Heart right ventricle (tissue), 16 donors: ENCODE measurements around the gene DENND5A. TPM values are rescaled to one million over a fixed set of nuclear protein-coding genes. Genes with fewer than 3 reads are reported as not detected.

Experiments used
- ATAC-seq, 8 donors: fragments of 200-7000 bp; cut with Tn5 transposase; one replicate each; pipeline ENCODE4 v1.9.1; 2020; ENCODE audit warnings: mild to moderate bottlenecking in 8 of 8, moderate library complexity in 8 of 8, moderate number of reproducible peaks in 1 of 8
- DNase-seq, 2 donors: peaks; one replicate each; pipeline ENCODE4 v3.0.0-alpha.2; 2020
- H3K27ac ChIP-seq, 10 donors: fragments of 200-600 bp; sonication (generic) in 2 of 10; one replicate each; pipeline versions ENCODE4 v1.5.0 to v1.8.0; 2020 to 2022; ENCODE audit warnings: mild to moderate bottlenecking in 3 of 10
- H3K27me3 ChIP-seq, 7 donors: fragments of 200-600 bp; one replicate each; pipeline ENCODE4 v1.8.0; 2021 to 2022; ENCODE audit warnings: mild to moderate bottlenecking in 2 of 7
- H3K36me3 ChIP-seq, 9 donors: fragments of 200-600 bp; sonication (generic) in 1 of 9; one replicate each; pipeline versions ENCODE4 v1.5.0 to v1.8.0; 2020 to 2022; ENCODE audit warnings: mild to moderate bottlenecking in 2 of 9
- H3K4me1 ChIP-seq, 9 donors: fragments of 200-600 bp; sonication (generic) in 1 of 9; one replicate each; pipeline versions ENCODE4 v1.5.0 to v1.8.0; 2020 to 2022; ENCODE audit warnings: mild to moderate bottlenecking in 4 of 9
- H3K4me3 ChIP-seq, 10 donors: fragments of 200-600 bp; sonication (generic) in 2 of 10; one replicate each; pipeline versions ENCODE4 v1.5.0 to v1.8.0; 2020 to 2022; ENCODE audit warnings: mild to moderate bottlenecking in 7 of 10, moderate library complexity in 2 of 10
- H3K9me3 ChIP-seq, 11 donors: fragments of 200-600 bp in 10 of 11; sonication (generic) in 2 of 11; one replicate each; pipeline versions ENCODE4 v1.5.0 to v1.8.0; 2013 to 2022; ENCODE audit warnings: mild to moderate bottlenecking in 2 of 11, control low read depth in 1 of 11, moderate library complexity in 1 of 11
- WGBS, 2 donors: extraction: QIAGEN DNeasy Blood & Tissue Kit; methylation state at CpG; one replicate each; pipeline ENCODE4 v1.1.7; 2013; ENCODE audit warnings: inconsistent platforms in 1 of 2; 5-methylcytosine and 5-hydroxymethylcytosine counted together
- intact Hi-C, 10 donors: fragments of 100-400 bp; cut with DNase I; formaldehyde crosslinking; loops; one replicate each; pipeline versions ENCODE4 v1.11.1 to v1.14.2; 2022
- polyA plus RNA-seq, 2 donors: library from polyadenylated mRNA; stranded (reverse); fragments of 200-250 nt; gene quantifications; one replicate each; pipeline ENCODE4 v1.2.3, GENCODE V29; 2013
- total RNA-seq, 10 donors: library from RNA; stranded (reverse); fragmentation: NEBNext Ultra II Directional in 3 of 10; extraction: Animal tissue kit (Norgen Biotek cat#: 25700) in 3 of 10; gene quantifications; one replicate each; pipeline versions ENCODE4 v1.2.1 to v1.2.4, GENCODE V29; 2021 to 2023
- TF ChIP-seq, protein P1 (sequence below), 9 donors: fragments of 200-600 bp; sonication (generic) in 2 of 9; IDR thresholded peaks; one replicate each; pipeline versions ENCODE4 v1.5.0 to v1.8.0; 2021 to 2022; ENCODE audit warnings: antibody characterized with exemption in 9 of 9, mild to moderate bottlenecking in 5 of 9, moderate library complexity in 1 of 9
- donor health status: Arrhythmogenic right ventricular cardiomyopathy.
- donor health status: ischemic (EF 13 %, LVEDD 7.1; RV severe dilation, severe dysfunction).
- donor health status: healthy with polysubstance abuse.
- donor health status: DM: no; HTN: yes; CAD: no.
- donor health status: DM: no; HTN: no; CAD: no.
- donor health status: ischemic (EF 25% LVEDD 6.9; RV normal size, moderate dysfunction).
- donor health status: ischemic (EF 25% LVEDD 5.7; RV mildly dilated, moderate dysfunction).
- donor health status: healthy.
- donor health status: DM: yes; HTN: yes; CAD: no.
- donor health status: Ischemic cardiomyopathy.
- donor health status: ischemic (EF 35%, LVEDD 5.7; RV mildly dilated, moderate dysfunction).
- donor health status: nonischemic (EF 11% LVEDD 7.7; RV severe dilation, severe dysfunction).
- donor health status: DM: yes; HTN: yes; CAD: no.
- donor health status: PGD.
- donor health status: ischemic (EF 29% LVEDD 5.4; RV normal size, mild dysfunction).
- donor health status: nonischemic (EF 23%, LVEDD 6.1; RV moderate dilation, normal function).

Gene DENND5A
- total and polyA plus RNA-seq, 12 donors = 48.9 to 178 (median 114) TPM

DNA sequence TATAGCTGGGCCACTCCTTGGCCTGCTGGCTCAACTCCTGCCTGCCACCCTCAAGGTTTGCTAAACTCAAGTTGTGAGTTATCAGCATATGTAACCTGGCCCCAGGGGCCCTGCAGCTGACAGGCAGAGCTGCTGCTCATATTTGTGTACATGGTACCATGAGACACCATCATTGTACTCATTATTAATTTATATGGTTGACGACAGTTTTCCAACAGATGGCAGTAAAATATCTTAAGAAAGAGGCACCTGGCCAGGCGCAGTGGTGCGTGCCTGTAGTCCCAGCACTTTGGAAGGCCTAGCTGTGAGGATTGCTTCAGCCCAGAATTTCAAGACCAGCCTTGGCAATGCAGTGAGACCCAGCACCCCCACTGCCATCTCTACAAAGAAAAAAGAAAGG is 11.4 kb upstream of the DENND5A start:
- intact Hi-C loops = no loop called here
- peaks cover 4 to 40% (median 25%) of the 10 kb centered on the region in 9 donors for H3K4me1 ChIP-seq
- WGBS, 2 donors = 89 to 92% methylated on average over 3 of the region's 3 CpGs
- TF ChIP-seq, protein P1, sequence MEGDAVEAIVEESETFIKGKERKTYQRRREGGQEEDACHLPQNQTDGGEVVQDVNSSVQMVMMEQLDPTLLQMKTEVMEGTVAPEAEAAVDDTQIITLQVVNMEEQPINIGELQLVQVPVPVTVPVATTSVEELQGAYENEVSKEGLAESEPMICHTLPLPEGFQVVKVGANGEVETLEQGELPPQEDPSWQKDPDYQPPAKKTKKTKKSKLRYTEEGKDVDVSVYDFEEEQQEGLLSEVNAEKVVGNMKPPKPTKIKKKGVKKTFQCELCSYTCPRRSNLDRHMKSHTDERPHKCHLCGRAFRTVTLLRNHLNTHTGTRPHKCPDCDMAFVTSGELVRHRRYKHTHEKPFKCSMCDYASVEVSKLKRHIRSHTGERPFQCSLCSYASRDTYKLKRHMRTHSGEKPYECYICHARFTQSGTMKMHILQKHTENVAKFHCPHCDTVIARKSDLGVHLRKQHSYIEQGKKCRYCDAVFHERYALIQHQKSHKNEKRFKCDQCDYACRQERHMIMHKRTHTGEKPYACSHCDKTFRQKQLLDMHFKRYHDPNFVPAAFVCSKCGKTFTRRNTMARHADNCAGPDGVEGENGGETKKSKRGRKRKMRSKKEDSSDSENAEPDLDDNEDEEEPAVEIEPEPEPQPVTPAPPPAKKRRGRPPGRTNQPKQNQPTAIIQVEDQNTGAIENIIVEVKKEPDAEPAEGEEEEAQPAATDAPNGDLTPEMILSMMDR (IDR thresholded peaks at IDR 0.05) = no peak
- DNase-seq (no peak), ATAC-seq (no peak)
- H3K4me3 ChIP-seq = no peak overlapping the region
- H3K27me3 ChIP-seq = no peaks in the 10 kb centered on the region
- H3K27ac ChIP-seq = no peak overlapping the region
- H3K36me3 ChIP-seq = peaks cover 0 to 19% (median 0%) of the 10 kb centered on the region in 9 donors
- no peaks in the 10 kb centered on the region for H3K9me3 ChIP-seq

DNA sequence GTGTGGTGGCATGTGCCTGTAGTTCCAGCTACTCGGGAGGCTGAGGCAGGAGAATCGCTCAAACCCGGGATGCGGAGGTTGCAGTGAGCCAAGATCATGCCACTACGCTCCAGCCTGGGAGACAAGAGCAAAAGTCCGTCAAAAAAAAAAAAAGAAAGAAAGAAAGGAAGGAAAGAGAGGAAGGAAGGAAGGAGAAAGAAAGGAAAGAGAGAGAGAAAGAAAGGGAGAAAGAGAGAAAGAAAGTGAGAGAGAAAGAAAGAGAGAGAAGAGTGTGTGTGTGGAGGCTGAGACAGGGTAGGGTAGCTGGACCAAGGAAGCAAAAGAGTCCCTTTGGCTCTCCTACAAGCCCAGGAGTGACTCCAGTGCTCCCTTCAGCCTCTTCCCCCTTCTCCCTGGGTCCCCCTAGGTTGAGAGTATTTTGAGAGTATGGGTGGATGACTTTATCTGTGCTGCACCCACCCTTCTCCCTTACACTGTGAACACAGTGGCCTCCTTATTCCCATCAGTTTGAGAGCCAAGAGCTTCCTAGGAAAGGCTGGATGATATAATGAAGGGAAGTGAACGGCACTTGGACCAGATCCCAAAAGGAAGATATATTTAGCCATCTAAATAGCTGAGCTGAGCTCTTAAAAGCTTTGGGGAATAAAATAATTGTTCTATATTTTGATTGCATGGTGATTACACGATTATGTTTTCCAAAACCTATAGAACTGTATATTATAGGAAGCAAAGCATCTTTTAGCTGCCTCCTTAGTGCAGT is 9.5 kb upstream of the DENND5A start:
- no peaks in the 10 kb centered on the region for H3K9me3 ChIP-seq
- H3K36me3 ChIP-seq = peaks cover 0 to 6% (median 0%) of the 10 kb centered on the region in 9 donors
- no peak overlapping the region for H3K4me3 ChIP-seq
- DNase-seq = peak in 1 of 2 donors; percentile 52
- H3K27ac ChIP-seq = peak overlapping the region in 9 of 10 donors; percentile 22 to 70 (median 61)
- ATAC-seq = peak; percentile 65 to 85 (median 78)
- no peaks in the 10 kb centered on the region for H3K27me3 ChIP-seq
- WGBS, 2 donors = 60 to 63% methylated on average over 8 of the region's 8 CpGs
- intact Hi-C loops = loop anchor here in 1 of 10 donors (5.0 kb wide), 1 partner anchor 67 kb away; no protein-coding TSS in a partner anchor
- TF ChIP-seq, protein P1 (IDR thresholded peaks at IDR 0.05) = no peak
- peaks cover 4 to 28% (median 21%) of the 10 kb centered on the region in 9 donors for H3K4me1 ChIP-seq

DNA sequence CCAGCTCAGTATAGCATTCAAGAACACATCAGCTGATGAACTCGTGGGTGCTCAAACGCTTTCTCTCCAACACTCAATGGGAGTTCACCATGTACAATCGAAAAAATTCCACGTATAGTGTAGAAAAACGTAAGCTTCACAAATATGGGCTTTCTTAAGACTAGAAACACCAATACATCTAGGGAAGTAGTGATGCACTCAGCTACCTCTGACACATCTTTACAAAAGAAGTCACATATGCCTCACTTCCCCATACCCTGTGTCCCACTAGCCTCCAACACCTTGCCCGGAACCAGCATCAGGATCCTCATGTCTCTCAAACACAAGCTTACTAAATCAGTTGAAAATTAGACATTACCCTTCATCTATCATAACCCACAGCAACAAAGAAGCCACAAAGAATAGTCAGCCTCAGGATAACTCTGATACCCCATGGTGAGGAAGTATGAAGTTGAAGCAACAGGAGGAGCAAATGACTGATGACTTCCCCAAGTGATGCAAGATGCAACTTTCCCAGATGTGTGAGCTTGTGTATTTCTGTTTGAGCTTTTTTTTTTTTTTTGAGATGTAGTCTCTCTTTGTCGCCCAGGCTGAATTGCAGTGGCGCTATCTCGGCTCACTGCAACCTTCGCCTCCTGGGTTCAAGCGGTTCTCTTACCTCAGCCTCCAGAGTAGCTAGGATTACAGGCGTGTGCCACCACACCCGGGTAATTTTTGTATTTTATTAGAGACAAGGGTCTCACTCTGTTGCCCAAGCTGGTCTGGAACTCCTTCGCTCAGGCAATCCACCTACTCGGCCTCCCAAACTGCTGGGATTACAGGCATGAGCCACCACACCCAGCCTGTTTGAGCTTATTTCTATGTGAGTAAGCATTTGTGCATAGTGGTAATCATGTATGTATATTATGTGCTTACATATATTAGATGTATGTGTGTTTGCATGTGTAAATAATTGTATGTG is 8.5 kb upstream of the DENND5A start:
- no peaks in the 10 kb centered on the region for H3K9me3 ChIP-seq
- DNase-seq (no peak), ATAC-seq (peak in 2 of 8 donors; percentile 21 to 51)
- 86 to 91% methylated on average over 15 of the region's 15 CpGs for WGBS, 2 donors
- H3K4me3 ChIP-seq = no peak overlapping the region
- intact Hi-C loops = loop anchor here in 1 of 10 donors (5.0 kb wide), 1 partner anchor 66 kb away; no protein-coding TSS in a partner anchor
- TF ChIP-seq, protein P1 (IDR thresholded peaks at IDR 0.05) = no peak
- H3K27me3 ChIP-seq = no peaks in the 10 kb centered on the region
- peaks cover 4 to 28% (median 21%) of the 10 kb centered on the region in 9 donors for H3K4me1 ChIP-seq
- peaks cover 0 to 6% (median 0%) of the 10 kb centered on the region in 9 donors for H3K36me3 ChIP-seq
- peak overlapping the region in 6 of 10 donors; percentile 54 to 70 (median 66) for H3K27ac ChIP-seq

DNA sequence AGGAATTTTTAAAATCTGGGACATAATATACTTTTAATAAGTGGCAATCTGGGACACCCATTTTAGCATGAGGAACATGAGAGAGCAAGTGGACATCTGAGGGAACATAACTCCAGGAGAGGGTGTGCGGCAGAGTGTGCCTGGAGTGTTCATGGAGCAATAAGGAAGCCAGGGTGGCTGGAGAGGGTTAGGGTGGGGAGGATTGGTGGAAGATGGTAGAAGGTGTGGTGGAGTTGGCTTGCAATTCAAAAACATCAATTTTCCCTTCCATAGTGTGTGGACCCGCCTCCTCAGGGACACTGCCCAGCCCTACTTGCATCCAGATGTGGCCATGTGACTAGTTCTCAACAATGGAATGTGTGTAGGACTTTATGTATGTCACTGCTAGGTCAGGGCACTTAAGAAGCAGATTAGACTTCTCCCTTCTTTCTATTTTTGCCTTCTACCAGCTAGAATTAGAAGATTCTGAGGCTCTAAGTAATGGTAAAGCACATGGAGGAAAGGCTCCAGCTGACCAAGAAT is 4.4 kb upstream of the DENND5A start:
- H3K4me1 ChIP-seq = peaks cover 4 to 29% (median 20%) of the 10 kb centered on the region in 9 donors
- H3K27ac ChIP-seq = no peak overlapping the region
- no peaks in the 10 kb centered on the region for H3K27me3 ChIP-seq
- H3K9me3 ChIP-seq = no peaks in the 10 kb centered on the region
- ATAC-seq (no peak), DNase-seq (no peak)
- WGBS, 2 donors = 79 to 84% methylated on average over 2 of the region's 2 CpGs
- no peak overlapping the region for H3K4me3 ChIP-seq
- TF ChIP-seq, protein P1 (IDR thresholded peaks at IDR 0.05) = no peak
- intact Hi-C loops = loop anchor here in 6 of 10 donors (5.0 to 10.0 kb wide), 6 partner anchors 43 to 95 kb away; partner anchors contain the start of gene TMEM41B (in 1 of the 6)
- H3K36me3 ChIP-seq = no peaks in the 10 kb centered on the region
